ENCODE results near the gene DGKA. TPM values are rescaled to one million over a fixed set of nuclear protein-coding genes. Genes with fewer than 3 reads are reported as not detected.
"Not testable (repeated sequence)": the region's sequence is repeated elsewhere in the genome, so short reads cannot be mapped to it uniquely, and the experiment has no call there.

The DGKA gene
- total and polyA plus RNA-seq, 2 donors: 326 to 381 TPM

DNA sequence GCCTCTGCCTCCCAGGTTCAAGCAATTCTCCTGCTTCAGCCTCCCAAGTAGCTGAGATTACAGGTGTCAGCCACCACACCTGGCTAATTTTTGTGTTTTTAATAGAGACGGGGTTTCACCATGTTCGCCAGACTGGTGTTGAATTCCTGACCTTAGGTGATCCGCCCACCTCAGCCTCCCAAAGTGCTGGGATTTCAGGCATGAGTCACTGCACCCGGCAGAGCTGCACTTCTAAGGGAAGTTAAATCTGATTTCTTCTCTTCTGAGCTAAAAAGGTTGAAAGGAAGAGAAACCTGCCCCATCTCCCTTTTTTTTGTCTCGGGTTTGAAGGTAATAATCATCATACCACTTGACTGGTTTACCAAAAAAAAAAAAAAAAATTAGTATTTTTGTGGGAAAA lies 50.9 kb downstream of the DGKA start:
- WGBS: 75% methylated on average over 5 of the region's 5 CpGs
- not testable (repeated sequence) for H3K4me3 ChIP-seq (ENCODE audit: low read length in 2 of 2); DNase-seq (ENCODE audit: low read depth in 6 of 9, low spot score in 9 of 9); H3K27ac ChIP-seq (ENCODE audit: low read depth in 1 of 2, low read length in 1 of 2); H3K27me3 ChIP-seq (ENCODE audit: control insufficient read depth in 2 of 2, insufficient read depth in 1 of 2, low read length in 1 of 2); H3K4me1 ChIP-seq (ENCODE audit: control insufficient read depth in 2 of 2, insufficient read depth in 2 of 2, low read length in 2 of 2); H3K9me3 ChIP-seq (ENCODE audit: control insufficient read depth in 2 of 2, insufficient read depth in 1 of 2, low read length in 1 of 2)
- H3K36me3 ChIP-seq (ENCODE audit: control insufficient read depth in 2 of 2, insufficient read depth in 2 of 2, low read length in 1 of 2): peaks cover 29 to 66% of the 10 kb centered on the region in 2 donors

DNA sequence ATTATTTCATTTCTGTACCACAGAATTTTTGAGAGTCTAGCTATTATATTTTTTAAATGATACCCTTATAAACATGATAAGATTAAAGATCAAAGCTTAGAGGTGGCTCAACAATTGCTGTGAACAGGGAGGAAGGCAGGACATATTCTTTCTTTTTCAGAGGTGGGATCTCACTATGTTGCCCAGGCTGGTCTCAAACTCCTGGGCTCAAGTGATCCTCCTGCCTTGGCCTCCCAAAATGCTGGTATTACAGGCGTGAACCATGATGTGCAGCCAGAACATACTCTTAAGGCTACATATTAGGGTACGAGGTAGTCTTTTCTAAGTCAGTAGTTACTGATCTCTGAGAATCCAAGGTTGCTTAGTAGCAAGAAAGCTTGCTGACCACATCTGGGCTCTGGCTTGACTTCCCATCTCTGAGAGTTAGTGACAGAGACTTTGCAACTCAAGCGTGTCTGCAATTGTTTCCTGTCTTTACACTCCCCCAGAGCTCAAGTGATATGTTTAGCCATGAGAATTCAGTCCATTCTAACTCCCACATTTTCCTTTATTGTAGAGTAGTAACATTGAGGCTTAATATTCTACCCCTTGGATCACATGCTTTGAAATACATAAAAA lies 51.5 kb downstream of the DGKA start:
- Histone ChIP-seq H3K27ac (ENCODE audit: low read depth in 1 of 2, low read length in 1 of 2) (no peak overlapping the region), H3K27me3 (ENCODE audit: control insufficient read depth in 2 of 2, insufficient read depth in 1 of 2, low read length in 1 of 2) (no peaks in the 10 kb centered on the region), H3K36me3 (ENCODE audit: control insufficient read depth in 2 of 2, insufficient read depth in 2 of 2, low read length in 1 of 2) (peaks cover 34 to 70% of the 10 kb centered on the region in 2 donors), H3K9me3 (ENCODE audit: control insufficient read depth in 2 of 2, insufficient read depth in 1 of 2, low read length in 1 of 2) (no peaks in the 10 kb centered on the region), H3K4me3 (ENCODE audit: low read length in 2 of 2) (no peak overlapping the region), H3K4me1 (ENCODE audit: control insufficient read depth in 2 of 2, insufficient read depth in 2 of 2, low read length in 2 of 2) (peaks cover 0 to 3% of the 10 kb centered on the region in 2 donors)
- no peak for DNase-seq (ENCODE audit: low read depth in 6 of 9, low spot score in 9 of 9)
- WGBS: 73% methylated on average over 3 of the region's 3 CpGs

DNA sequence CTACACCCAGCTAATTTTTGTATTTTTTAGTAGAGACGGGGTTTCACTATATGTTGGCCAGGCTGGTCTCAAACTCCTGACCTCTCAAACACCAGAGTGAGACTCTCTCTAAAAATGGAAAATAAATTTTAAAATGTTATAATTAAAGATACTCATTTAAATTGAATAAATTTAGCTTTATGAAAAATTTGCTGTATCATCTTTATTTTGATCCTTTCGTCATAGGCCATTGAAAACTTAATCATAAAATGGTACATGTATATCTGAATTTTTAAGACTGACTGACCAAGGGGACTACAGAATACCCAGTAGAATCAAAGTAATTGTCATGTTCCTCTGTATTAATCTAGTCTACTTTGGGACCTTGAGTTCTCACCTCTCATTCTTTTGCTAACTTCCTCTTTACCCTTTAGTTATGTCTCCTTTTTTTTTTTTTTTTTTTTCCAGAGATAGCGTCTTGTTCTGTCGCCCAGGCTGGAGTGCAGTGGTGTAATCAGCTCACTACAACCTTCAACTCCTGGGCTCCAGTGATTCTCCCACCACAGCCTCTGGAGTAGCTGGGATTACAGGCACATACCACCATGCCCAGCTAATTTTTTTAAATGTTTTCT lies 52.4 kb downstream of the DGKA start:
- Histone ChIP-seq H3K36me3 (ENCODE audit: control insufficient read depth in 2 of 2, insufficient read depth in 2 of 2, low read length in 1 of 2) (peaks cover 39 to 68% of the 10 kb centered on the region in 2 donors), H3K9me3 (ENCODE audit: control insufficient read depth in 2 of 2, insufficient read depth in 1 of 2, low read length in 1 of 2) (no peaks in the 10 kb centered on the region), H3K4me1 (ENCODE audit: control insufficient read depth in 2 of 2, insufficient read depth in 2 of 2, low read length in 2 of 2) (peaks cover 0 to 3% of the 10 kb centered on the region in 2 donors), H3K4me3 (ENCODE audit: low read length in 2 of 2) (no peak overlapping the region), H3K27me3 (ENCODE audit: control insufficient read depth in 2 of 2, insufficient read depth in 1 of 2, low read length in 1 of 2) (no peaks in the 10 kb centered on the region), H3K27ac (ENCODE audit: low read depth in 1 of 2, low read length in 1 of 2) (no peak overlapping the region)
- DNase-seq (ENCODE audit: low read depth in 6 of 9, low spot score in 9 of 9): no peak
- 92% methylated on average over 4 of the region's 4 CpGs for WGBS

DNA sequence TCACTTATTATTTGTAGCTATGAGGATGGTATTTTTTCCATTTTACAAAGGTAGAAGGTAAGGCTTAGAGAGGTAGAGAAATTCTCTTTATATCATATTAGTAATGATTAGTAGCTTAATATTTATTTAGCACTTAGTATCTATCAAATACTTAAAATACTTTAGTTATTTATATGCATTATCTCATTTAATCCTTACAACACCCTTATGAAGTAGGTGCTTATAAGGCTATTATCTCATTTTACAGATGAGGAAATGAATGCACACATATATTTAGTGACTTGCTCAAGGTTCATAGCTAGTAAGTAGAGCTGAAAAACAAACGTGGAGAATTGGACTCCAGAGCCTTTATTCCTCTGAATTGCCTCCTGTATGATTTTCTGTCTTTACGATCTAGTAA lies 53.9 kb downstream of the DGKA start:
- Histone ChIP-seq H3K4me3 (ENCODE audit: low read length in 2 of 2) (no peak overlapping the region), H3K27me3 (ENCODE audit: control insufficient read depth in 2 of 2, insufficient read depth in 1 of 2, low read length in 1 of 2) (no peaks in the 10 kb centered on the region), H3K4me1 (ENCODE audit: control insufficient read depth in 2 of 2, insufficient read depth in 2 of 2, low read length in 2 of 2) (peaks cover 0 to 3% of the 10 kb centered on the region in 2 donors), H3K27ac (ENCODE audit: low read depth in 1 of 2, low read length in 1 of 2) (no peak overlapping the region), H3K9me3 (ENCODE audit: control insufficient read depth in 2 of 2, insufficient read depth in 1 of 2, low read length in 1 of 2) (no peaks in the 10 kb centered on the region), H3K36me3 (ENCODE audit: control insufficient read depth in 2 of 2, insufficient read depth in 2 of 2, low read length in 1 of 2) (peaks cover 53 to 77% of the 10 kb centered on the region in 2 donors)
- DNase-seq (ENCODE audit: low read depth in 6 of 9, low spot score in 9 of 9): no peak
- 93% methylated on average over 2 of the region's 2 CpGs for WGBS

DNA sequence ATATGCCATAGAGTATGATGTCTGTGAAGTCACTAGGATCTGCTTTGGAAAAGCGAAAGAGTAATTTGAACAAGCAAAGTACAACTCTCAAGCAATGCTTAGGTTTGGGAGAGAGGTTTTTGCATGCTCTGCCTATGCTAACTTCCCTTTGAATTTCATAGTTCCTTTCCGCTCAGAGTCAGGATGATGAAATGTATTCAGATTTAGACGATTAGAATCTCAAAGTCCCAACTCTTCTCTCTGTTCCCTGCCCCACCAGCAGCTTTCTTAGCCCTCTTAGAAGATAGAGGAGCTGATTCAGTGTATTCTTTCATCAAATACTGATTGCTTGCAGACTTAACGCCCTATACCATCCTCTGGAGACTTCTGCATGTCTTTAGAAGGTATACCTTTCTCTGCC lies 54.4 kb downstream of the DGKA start:
- WGBS: 97% methylated on average over 4 of the region's 4 CpGs
- Histone ChIP-seq H3K4me3 (ENCODE audit: low read length in 2 of 2) (no peak overlapping the region), H3K27me3 (ENCODE audit: control insufficient read depth in 2 of 2, insufficient read depth in 1 of 2, low read length in 1 of 2) (no peaks in the 10 kb centered on the region), H3K4me1 (ENCODE audit: control insufficient read depth in 2 of 2, insufficient read depth in 2 of 2, low read length in 2 of 2) (peaks cover 0 to 3% of the 10 kb centered on the region in 2 donors), H3K27ac (ENCODE audit: low read depth in 1 of 2, low read length in 1 of 2) (no peak overlapping the region), H3K9me3 (ENCODE audit: control insufficient read depth in 2 of 2, insufficient read depth in 1 of 2, low read length in 1 of 2) (no peaks in the 10 kb centered on the region), H3K36me3 (ENCODE audit: control insufficient read depth in 2 of 2, insufficient read depth in 2 of 2, low read length in 1 of 2) (peaks cover 56 to 79% of the 10 kb centered on the region in 2 donors)
- DNase-seq (ENCODE audit: low read depth in 6 of 9, low spot score in 9 of 9): no peak

DNA sequence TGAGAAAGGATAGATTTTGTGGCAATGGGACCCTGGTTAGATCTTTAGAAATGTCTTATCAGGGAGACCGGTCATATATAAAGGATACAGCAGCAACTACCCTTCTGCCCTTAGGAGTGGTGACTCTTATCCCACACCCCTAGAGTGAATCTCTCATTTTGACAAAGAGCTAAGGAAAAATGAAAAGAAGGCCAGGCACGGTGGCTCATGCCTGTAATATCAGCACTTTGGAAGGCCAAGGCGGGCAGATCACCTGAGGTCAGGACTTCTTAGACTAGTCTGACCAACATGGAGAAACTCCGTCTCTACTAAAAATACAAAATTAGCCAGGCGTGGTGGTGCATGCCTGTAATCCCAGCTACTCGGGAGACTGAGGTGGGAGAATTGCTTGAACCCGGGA lies 55.0 kb downstream of the DGKA start:
- H3K9me3 ChIP-seq (ENCODE audit: control insufficient read depth in 2 of 2, insufficient read depth in 1 of 2, low read length in 1 of 2); H3K4me3 ChIP-seq (ENCODE audit: low read length in 2 of 2); H3K27me3 ChIP-seq (ENCODE audit: control insufficient read depth in 2 of 2, insufficient read depth in 1 of 2, low read length in 1 of 2); DNase-seq (ENCODE audit: low read depth in 6 of 9, low spot score in 9 of 9); H3K4me1 ChIP-seq (ENCODE audit: control insufficient read depth in 2 of 2, insufficient read depth in 2 of 2, low read length in 2 of 2); H3K27ac ChIP-seq (ENCODE audit: low read depth in 1 of 2, low read length in 1 of 2): not testable (repeated sequence)
- peaks cover 57 to 79% of the 10 kb centered on the region in 2 donors for H3K36me3 ChIP-seq (ENCODE audit: control insufficient read depth in 2 of 2, insufficient read depth in 2 of 2, low read length in 1 of 2)
- WGBS: 98% methylated on average over 7 of the region's 7 CpGs

DNA sequence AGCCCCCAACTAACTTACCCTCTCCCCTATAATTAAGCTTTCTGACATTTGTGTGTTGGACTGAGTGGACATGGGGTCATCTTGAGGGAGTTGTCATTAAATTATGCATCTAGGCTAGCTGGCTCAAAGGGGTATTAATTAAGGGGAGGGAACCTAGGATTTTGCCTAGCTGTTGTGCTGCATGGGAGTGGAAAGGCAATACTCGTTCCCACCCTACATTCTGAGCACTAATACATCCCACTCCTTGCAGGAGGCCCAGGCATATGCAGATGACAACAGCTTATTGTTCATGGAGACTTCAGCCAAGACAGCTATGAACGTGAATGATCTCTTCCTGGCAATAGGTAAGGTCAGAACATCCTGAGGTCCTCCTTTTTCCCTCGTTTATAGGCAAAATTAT lies 60.1 kb downstream of the DGKA start:
- peaks cover 69 to 81% of the 10 kb centered on the region in 2 donors for H3K36me3 ChIP-seq (ENCODE audit: control insufficient read depth in 2 of 2, insufficient read depth in 2 of 2, low read length in 1 of 2)
- no peaks in the 10 kb centered on the region for H3K27me3 ChIP-seq (ENCODE audit: control insufficient read depth in 2 of 2, insufficient read depth in 1 of 2, low read length in 1 of 2)
- DNase-seq (ENCODE audit: low read depth in 6 of 9, low spot score in 9 of 9): no peak
- no peaks in the 10 kb centered on the region for H3K4me1 ChIP-seq (ENCODE audit: control insufficient read depth in 2 of 2, insufficient read depth in 2 of 2, low read length in 2 of 2)
- WGBS: 97% methylated on average over 3 of the region's 3 CpGs
- H3K27ac ChIP-seq (ENCODE audit: low read depth in 1 of 2, low read length in 1 of 2): no peak overlapping the region
- H3K9me3 ChIP-seq (ENCODE audit: control insufficient read depth in 2 of 2, insufficient read depth in 1 of 2, low read length in 1 of 2): no peaks in the 10 kb centered on the region
- no peak overlapping the region for H3K4me3 ChIP-seq (ENCODE audit: low read length in 2 of 2)

DNA sequence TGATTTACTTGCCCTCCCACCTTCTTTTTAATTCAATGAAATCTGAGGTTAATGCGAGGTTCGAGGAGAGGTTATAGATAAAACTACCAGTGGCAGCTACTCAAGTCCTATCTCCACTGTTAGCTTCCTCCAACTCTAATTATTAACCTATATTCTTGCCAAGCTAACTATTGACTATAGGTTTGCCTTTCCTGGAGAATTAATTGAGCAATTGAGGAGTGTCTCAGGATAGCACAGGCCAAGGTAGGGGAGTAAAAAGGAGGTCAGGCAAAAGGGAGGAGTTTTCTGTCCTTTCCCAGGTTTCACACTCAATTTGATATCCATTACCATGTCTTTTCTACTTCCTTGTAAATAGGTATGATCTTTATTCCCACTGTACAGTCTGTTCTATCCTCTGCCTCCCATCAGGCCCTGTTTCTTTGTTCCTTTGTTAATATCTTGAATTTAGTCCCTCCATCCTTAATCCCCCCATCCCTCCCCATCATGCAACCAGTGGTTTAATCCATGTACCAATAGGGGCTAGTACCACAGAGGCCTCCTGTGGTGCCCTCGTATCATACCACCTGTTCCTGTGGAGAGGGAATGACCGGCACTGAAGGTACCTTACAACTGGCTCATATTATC lies 62.4 kb downstream of the DGKA start:
- no peaks in the 10 kb centered on the region for H3K9me3 ChIP-seq (ENCODE audit: control insufficient read depth in 2 of 2, insufficient read depth in 1 of 2, low read length in 1 of 2)
- H3K27me3 ChIP-seq (ENCODE audit: control insufficient read depth in 2 of 2, insufficient read depth in 1 of 2, low read length in 1 of 2): peaks cover 2 to 14% of the 10 kb centered on the region in 2 donors
- no peak overlapping the region for H3K27ac ChIP-seq (ENCODE audit: low read depth in 1 of 2, low read length in 1 of 2)
- peaks cover 2 to 11% of the 10 kb centered on the region in 2 donors for H3K4me1 ChIP-seq (ENCODE audit: control insufficient read depth in 2 of 2, insufficient read depth in 2 of 2, low read length in 2 of 2)
- 97% methylated on average over 4 of the region's 4 CpGs for WGBS
- peaks cover 60 to 64% of the 10 kb centered on the region in 2 donors for H3K36me3 ChIP-seq (ENCODE audit: control insufficient read depth in 2 of 2, insufficient read depth in 2 of 2, low read length in 1 of 2)
- no peak for DNase-seq (ENCODE audit: low read depth in 6 of 9, low spot score in 9 of 9)
- no peak overlapping the region for H3K4me3 ChIP-seq (ENCODE audit: low read length in 2 of 2)

DNA sequence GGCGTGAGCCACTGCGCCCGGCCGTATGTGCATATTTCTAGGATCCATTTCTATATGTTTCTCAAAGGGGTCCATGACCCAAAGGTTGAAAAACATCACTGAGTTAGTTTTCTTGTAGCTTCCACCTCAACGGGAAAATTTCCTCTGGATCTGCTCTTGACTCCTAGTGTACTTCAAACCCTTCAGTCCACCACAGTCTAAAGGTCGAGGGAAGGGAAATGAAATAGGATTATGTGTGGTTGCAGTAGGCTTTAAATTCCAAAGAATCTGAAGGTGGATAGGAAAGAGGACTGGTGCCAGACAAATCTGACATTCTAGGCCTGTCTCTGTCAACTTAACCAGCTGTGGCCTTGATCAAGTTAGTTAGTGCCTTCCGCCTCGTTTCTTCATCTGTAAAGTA lies 64.4 kb downstream of the DGKA start:
- WGBS: 97% methylated on average over 8 of the region's 8 CpGs
- Histone ChIP-seq H3K4me1 (ENCODE audit: control insufficient read depth in 2 of 2, insufficient read depth in 2 of 2, low read length in 2 of 2) (peaks cover 2 to 11% of the 10 kb centered on the region in 2 donors), H3K27me3 (ENCODE audit: control insufficient read depth in 2 of 2, insufficient read depth in 1 of 2, low read length in 1 of 2) (peaks cover 2 to 14% of the 10 kb centered on the region in 2 donors), H3K36me3 (ENCODE audit: control insufficient read depth in 2 of 2, insufficient read depth in 2 of 2, low read length in 1 of 2) (peaks cover 40 to 44% of the 10 kb centered on the region in 2 donors), H3K4me3 (ENCODE audit: low read length in 2 of 2) (no peak overlapping the region), H3K27ac (ENCODE audit: low read depth in 1 of 2, low read length in 1 of 2) (no peak overlapping the region), H3K9me3 (ENCODE audit: control insufficient read depth in 2 of 2, insufficient read depth in 1 of 2, low read length in 1 of 2) (no peaks in the 10 kb centered on the region)
- no peak for DNase-seq (ENCODE audit: low read depth in 6 of 9, low spot score in 9 of 9)
